ENCODE data around the gene SEC22C. TPM values are rescaled to one million over a fixed set of nuclear protein-coding genes. Genes with fewer than 3 reads are reported as not detected.

Gene SEC22C
- total and polyA plus RNA-seq, 2 of the 13 experiments (the other 11 are each of a cell fraction or from before 2014, with no cell fraction given): 20.0 to 40.0 TPM

DNA sequence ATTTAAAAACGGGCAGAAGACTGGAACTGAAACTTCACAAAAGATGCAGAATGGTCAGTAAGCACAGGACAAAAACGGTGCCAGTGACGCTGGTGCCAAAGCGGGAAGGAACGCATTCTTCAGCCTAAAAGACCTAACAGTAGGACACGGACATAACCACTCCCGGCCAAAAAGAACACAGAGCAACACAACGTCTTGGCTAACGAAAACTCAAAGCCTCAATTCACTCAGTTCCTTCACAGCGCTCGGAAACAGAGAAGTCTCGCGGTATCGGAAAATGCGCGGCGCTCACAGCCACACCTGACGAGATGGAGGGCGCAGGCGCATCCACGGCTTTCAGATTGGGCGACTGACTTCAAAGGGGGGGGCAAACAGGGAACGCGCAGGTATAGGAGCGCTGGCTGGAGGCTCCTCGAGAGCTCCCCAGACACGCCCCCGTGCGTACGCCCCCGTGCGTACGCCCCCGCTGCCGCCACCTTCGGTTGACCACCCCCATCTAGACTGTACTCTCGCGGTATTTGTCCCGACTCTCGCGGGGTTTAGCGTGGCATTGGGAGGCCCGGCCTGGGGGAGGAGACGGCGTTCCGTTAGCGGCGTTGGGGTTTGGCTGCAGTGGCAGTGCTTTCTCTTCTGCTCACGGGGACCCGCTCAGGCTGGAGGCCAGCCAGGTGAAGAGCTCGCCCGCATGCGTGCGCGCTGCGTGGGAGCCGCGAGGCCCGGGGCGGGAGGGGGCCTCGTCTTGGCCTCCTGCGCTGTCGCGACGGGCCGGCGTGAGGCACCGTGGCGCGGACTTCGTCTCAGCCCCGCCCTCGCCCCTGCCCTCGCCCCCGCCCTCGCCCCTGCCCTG lies 18.6 kb upstream of the SEC22C start, which contains the start of gene NKTR (continued):
- TF ChIP-seq ETV6 (CRISPR knock-in tag; conservative IDR thresholded peaks at IDR 0.05) (no peak), ZNF20 (CRISPR knock-in tag; IDR thresholded peaks at IDR 0.05) (no peak), HMG20B (CRISPR knock-in tag; conservative IDR thresholded peaks at IDR 0.05) (0 out of 2 replicates have a peak, but pooled peaks have one; percentile 13), BORCS8-MEF2B (CRISPR knock-in tag; IDR thresholded peaks at IDR 0.05) (peak; percentile 31; the same call in 1 of the 2 replicates), PRDM4 (CRISPR knock-in tag; IDR thresholded peaks at IDR 0.05; ENCODE audit: borderline replicate concordance) (no peak), UBTF (CRISPR knock-in tag; IDR thresholded peaks at IDR 0.05) (peak; percentile 76; the same call in 1 of the 2 replicates), AGO1 (IDR thresholded peaks at IDR 0.05; ENCODE audit: low read depth, low read length, poor library complexity, severe bottlenecking) (no peak), JUNB (CRISPR knock-in tag; IDR thresholded peaks at IDR 0.05; ENCODE audit: borderline replicate concordance) (no peak), SIX1 (CRISPR knock-in tag; IDR thresholded peaks at IDR 0.05; ENCODE audit: borderline replicate concordance) (no peak), EED (CRISPR knock-in tag; IDR thresholded peaks at IDR 0.05) (peak; percentile 97), ZNF264 (CRISPR knock-in tag; IDR thresholded peaks at IDR 0.05) (peak; percentile 66; the same call in 1 of the 2 replicates), ZNF282 (IDR thresholded peaks at IDR 0.05; ENCODE audit: partially characterized antibody) (no peak), ZNF121 (CRISPR knock-in tag; IDR thresholded peaks at IDR 0.05) (no peak), RELA (CRISPR knock-in tag; IDR thresholded peaks at IDR 0.05) (no peak), RFX3 (CRISPR knock-in tag; IDR thresholded peaks at IDR 0.05) (no peak), SMAD3 (CRISPR knock-in tag; IDR thresholded peaks at IDR 0.05) (peak; percentile 8; the same call in 1 of the 2 replicates), SRY (CRISPR knock-in tag; IDR thresholded peaks at IDR 0.05) (peak; percentile 90; the same call in 1 of the 2 replicates), ZSCAN20 (CRISPR knock-in tag; IDR thresholded peaks at IDR 0.05; ENCODE audit: borderline replicate concordance) (no peak)
- TF ChIP-seq, protein P1, sequence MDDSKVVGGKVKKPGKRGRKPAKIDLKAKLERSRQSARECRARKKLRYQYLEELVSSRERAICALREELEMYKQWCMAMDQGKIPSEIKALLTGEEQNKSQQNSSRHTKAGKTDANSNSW (CRISPR knock-in tag; IDR thresholded peaks at IDR 0.05; ENCODE audit: borderline replicate concordance): no peak; the same call in 1 of the 2 replicates
- TF ChIP-seq, protein P2, sequence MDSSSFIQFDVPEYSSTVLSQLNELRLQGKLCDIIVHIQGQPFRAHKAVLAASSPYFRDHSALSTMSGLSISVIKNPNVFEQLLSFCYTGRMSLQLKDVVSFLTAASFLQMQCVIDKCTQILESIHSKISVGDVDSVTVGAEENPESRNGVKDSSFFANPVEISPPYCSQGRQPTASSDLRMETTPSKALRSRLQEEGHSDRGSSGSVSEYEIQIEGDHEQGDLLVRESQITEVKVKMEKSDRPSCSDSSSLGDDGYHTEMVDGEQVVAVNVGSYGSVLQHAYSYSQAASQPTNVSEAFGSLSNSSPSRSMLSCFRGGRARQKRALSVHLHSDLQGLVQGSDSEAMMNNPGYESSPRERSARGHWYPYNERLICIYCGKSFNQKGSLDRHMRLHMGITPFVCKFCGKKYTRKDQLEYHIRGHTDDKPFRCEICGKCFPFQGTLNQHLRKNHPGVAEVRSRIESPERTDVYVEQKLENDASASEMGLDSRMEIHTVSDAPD (CRISPR knock-in tag; IDR thresholded peaks at IDR 0.05): no peak
- TF ChIP-seq, protein P3, sequence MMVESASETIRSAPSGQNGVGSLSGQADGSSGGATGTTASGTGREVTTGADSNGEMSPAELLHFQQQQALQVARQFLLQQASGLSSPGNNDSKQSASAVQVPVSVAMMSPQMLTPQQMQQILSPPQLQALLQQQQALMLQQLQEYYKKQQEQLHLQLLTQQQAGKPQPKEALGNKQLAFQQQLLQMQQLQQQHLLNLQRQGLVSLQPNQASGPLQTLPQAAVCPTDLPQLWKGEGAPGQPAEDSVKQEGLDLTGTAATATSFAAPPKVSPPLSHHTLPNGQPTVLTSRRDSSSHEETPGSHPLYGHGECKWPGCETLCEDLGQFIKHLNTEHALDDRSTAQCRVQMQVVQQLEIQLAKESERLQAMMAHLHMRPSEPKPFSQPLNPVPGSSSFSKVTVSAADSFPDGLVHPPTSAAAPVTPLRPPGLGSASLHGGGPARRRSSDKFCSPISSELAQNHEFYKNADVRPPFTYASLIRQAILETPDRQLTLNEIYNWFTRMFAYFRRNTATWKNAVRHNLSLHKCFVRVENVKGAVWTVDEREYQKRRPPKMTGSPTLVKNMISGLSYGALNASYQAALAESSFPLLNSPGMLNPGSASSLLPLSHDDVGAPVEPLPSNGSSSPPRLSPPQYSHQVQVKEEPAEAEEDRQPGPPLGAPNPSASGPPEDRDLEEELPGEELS (CRISPR knock-in tag; IDR thresholded peaks at IDR 0.05): no peak

Measured in HepG2 (cell line).